Cardiac septum (tissue), 1 donor: ENCODE results near the gene TESK2. TPM values are rescaled to one million over a fixed set of nuclear protein-coding genes. Genes with fewer than 3 reads are reported as not detected.
"Not testable (repeated sequence)": the region's sequence is repeated elsewhere in the genome, so short reads cannot be mapped to it uniquely, and the experiment has no call there.

Source experiments
- DNase-seq: peaks from one replicate; pipeline ENCODE4 v3.0.0-alpha.2; 2020; ENCODE audit warnings: low spot score
- intact Hi-C: fragments of 100-400 bp; cut with DNase I; formaldehyde crosslinking; loops from one replicate; pipeline ENCODE4 v1.14.0; 2022
- total RNA-seq: library from RNA; stranded (reverse); fragmentation: NEBNext Ultra II Directional; extraction: Animal tissue kit (Norgen Biotek cat#: 25700); gene quantifications from one replicate; pipeline ENCODE4 v1.2.1, GENCODE V29; 2021
- donor health status: DM: no; HTN: no; CAD: no.

The TESK2 gene
- total RNA-seq, 1 donor from 2014 or later, result 1.0 TPM

- intact Hi-C loops, result no loop called here
- DNase-seq, result no peak
Measured at GRCh38 chr1:45386219-45386618, 104.7 kb downstream of the TESK2 start.

GRCh38 chr1:45385302-45385701 is 105.7 kb downstream of the TESK2 start:
- DNase-seq, result no peak
- intact Hi-C loops, result no loop called here

- intact Hi-C loops, result not testable (repeated sequence)
Measured at GRCh38 chr1:45384213-45384612, 106.8 kb downstream of the TESK2 start.

GRCh38 chr1:45383191-45383590 is 107.8 kb downstream of the TESK2 start:
- DNase-seq, result no peak
- intact Hi-C loops, result no loop called here

More at GRCh38 chr1:45384213-45384612, 106.8 kb downstream of the TESK2 start:
- not testable (repeated sequence) for DNase-seq

- intact Hi-C loops, result no loop called here
- no peak for DNase-seq
Measured at GRCh38 chr1:45381243-45381642, 109.7 kb downstream of the TESK2 start.

GRCh38 chr1:45380730-45381129 is 110.2 kb downstream of the TESK2 start:
- DNase-seq, result no peak
- intact Hi-C loops, result no loop called here

- intact Hi-C loops, result no loop called here
- no peak for DNase-seq
Measured at GRCh38 chr1:45380125-45380524, 110.8 kb downstream of the TESK2 start.

GRCh38 chr1:45379524-45379923 is 111.4 kb downstream of the TESK2 start:
- intact Hi-C loops, result no loop called here
- no peak for DNase-seq

- intact Hi-C loops, result no loop called here
- no peak for DNase-seq
Measured at GRCh38 chr1:45378184-45378583, 112.8 kb downstream of the TESK2 start.

GRCh38 chr1:45375104-45376090 is 115.6 kb downstream of the TESK2 start:
- no peak for DNase-seq
- intact Hi-C loops, result no loop called here

GRCh38 chr1:45373573-45373972 is 117.4 kb downstream of the TESK2 start:
- intact Hi-C loops, result no loop called here
- DNase-seq, result no peak

- intact Hi-C loops, result no loop called here
- DNase-seq, result no peak
Measured at GRCh38 chr1:45370575-45370974, 120.4 kb downstream of the TESK2 start.

- DNase-seq, result no peak
- intact Hi-C loops, result no loop called here
Measured at GRCh38 chr1:45365051-45365450, 125.9 kb downstream of the TESK2 start.

- intact Hi-C loops, result loop anchor here (5.0 kb wide), 1 partner anchor 208 kb away; no protein-coding TSS in a partner anchor
- no peak for DNase-seq
Measured at GRCh38 chr1:45364294-45364693, 126.7 kb downstream of the TESK2 start.

GRCh38 chr1:45360981-45361380 is 130.0 kb downstream of the TESK2 start:
- not testable (repeated sequence) for DNase-seq
- intact Hi-C loops, result loop anchor here (5.0 kb wide), 1 partner anchor 211 kb away; no protein-coding TSS in a partner anchor

GRCh38 chr1:45359882-45360513 is 131.0 kb downstream of the TESK2 start:
- DNase-seq, result no peak
- intact Hi-C loops, result loop anchor here (1.0 to 5.0 kb wide), 3 partner anchors 133 to 212 kb away; partner anchors contain the start of gene AKR1A1

- intact Hi-C loops, result loop anchor here (5.0 kb wide), 1 partner anchor 196 kb away; the partner anchor contains the start of gene AKR1A1
- no peak for DNase-seq
Measured at GRCh38 chr1:45356186-45356585, 134.8 kb downstream of the TESK2 start.

- intact Hi-C loops, result loop anchor here (5.0 kb wide), 1 partner anchor 197 kb away; the partner anchor contains the start of gene AKR1A1
- DNase-seq, result no peak
Measured at GRCh38 chr1:45355683-45356082, 135.3 kb downstream of the TESK2 start.

- no peak for DNase-seq
- intact Hi-C loops, result loop anchor here (5.0 kb wide), 1 partner anchor 197 kb away; the partner anchor contains the start of gene AKR1A1
Measured at GRCh38 chr1:45354838-45355237, 136.1 kb downstream of the TESK2 start.

GRCh38 chr1:45353685-45354084 is 137.3 kb downstream of the TESK2 start:
- no peak for DNase-seq
- intact Hi-C loops, result no loop called here
